ENCODE results near the gene TTC14.

- TF ChIP-seq MAFK (IDR thresholded peaks at IDR 0.05; ENCODE audit: partially characterized antibody) (no peak), ZFP36 (IDR thresholded peaks at IDR 0.05; ENCODE audit: borderline replicate concordance, partially characterized antibody) (no peak), CTCF (IDR thresholded peaks at IDR 0.05) (no peak), GATA3 (IDR thresholded peaks at IDR 0.05; ENCODE audit: borderline replicate concordance) (no peak), EP300 (IDR thresholded peaks at IDR 0.05) (no peak)
Measured at GRCh38 chr3:180633722-180634121, 31.8 kb downstream of the TTC14 start.
